Thyroid gland (tissue), 4 donors: ENCODE measurements around the gene CCDC71L.

Source experiments
- POLR2A ChIP-seq, 2 donors: fragments of 450-650 bp; IDR thresholded peaks; one replicate each; pipeline ENCODE4 v1.6.1; 2017; ENCODE audit warnings: antibody characterized with exemption in 2 of 2, mild to moderate bottlenecking in 2 of 2, moderate library complexity in 1 of 2
- TF ChIP-seq, protein P1 (sequence below), 6 experiments: fragments of 200-600 bp in 3 of 6; fragments of 450-650 bp in 3 of 6; sonication (generic) in 3 of 6; IDR thresholded peaks; one replicate each; pipeline ENCODE4 v1.5.1; 2016 to 2019; ENCODE audit warnings: antibody characterized with exemption in 6 of 6, mild to moderate bottlenecking in 2 of 6, inconsistent platforms in 1 of 6, moderate library complexity in 1 of 6

DNA sequence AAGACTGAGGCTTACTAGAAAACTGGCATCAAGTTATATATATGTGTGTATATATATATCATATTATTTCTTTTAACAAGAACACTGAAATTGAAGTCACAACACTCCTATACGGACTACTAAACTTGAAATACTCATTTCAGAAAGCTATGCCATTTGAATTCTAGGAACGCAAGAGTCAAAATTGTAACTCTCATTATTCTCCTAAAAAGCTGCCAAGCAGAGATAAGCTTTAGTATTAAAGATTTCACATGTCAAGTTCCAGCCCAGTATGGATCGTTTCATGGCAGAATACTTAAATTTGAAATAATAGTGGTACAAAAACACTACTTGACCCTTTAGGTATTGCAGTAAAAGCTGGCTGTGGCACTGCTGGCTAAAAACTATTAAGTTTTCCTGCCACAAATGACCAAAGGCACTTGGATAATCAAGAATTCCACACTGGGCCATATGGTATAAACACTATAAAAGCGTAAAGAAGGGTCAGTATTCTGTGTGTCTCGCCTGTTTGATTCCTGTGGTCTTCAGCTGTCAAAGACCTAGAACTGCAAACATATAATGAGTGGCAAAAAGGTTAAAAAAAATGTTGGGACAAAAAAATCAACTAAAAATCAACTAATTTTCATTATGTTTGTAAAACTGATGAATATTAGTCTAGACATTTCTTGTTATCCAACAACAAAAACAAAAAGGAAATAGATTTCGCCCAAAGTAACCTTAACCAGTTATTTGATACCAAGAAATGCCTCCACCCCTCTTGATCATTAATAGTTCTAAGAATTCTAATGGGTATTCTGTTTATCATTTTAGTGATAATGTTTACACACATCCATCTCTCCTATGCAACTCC lies 2.4 kb downstream of the CCDC71L start:
- TF ChIP-seq POLR2A (IDR thresholded peaks at IDR 0.05) = no peak
- TF ChIP-seq, protein P1, sequence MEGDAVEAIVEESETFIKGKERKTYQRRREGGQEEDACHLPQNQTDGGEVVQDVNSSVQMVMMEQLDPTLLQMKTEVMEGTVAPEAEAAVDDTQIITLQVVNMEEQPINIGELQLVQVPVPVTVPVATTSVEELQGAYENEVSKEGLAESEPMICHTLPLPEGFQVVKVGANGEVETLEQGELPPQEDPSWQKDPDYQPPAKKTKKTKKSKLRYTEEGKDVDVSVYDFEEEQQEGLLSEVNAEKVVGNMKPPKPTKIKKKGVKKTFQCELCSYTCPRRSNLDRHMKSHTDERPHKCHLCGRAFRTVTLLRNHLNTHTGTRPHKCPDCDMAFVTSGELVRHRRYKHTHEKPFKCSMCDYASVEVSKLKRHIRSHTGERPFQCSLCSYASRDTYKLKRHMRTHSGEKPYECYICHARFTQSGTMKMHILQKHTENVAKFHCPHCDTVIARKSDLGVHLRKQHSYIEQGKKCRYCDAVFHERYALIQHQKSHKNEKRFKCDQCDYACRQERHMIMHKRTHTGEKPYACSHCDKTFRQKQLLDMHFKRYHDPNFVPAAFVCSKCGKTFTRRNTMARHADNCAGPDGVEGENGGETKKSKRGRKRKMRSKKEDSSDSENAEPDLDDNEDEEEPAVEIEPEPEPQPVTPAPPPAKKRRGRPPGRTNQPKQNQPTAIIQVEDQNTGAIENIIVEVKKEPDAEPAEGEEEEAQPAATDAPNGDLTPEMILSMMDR (IDR thresholded peaks at IDR 0.05) = no peak
